ENCODE results near the gene FGD6.

FGD6 gene

DNA sequence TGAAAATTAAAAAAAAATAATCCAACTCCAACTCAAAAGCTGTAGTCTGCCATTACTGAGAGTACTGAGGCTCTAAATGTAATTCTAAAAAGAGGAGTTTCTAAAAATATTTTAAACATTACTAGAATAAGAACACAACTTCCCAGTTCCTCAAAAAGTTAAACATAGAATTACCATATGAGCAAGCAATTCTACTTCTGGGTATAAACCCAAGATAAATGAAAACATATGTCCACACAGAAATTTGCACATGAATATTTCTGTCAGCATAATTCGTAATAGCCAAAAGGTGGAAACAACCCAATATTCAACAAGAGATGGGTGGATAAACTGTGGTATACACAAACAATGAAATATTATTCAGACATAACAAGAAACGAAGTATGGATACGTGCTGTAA is 128.9 kb downstream of the FGD6 start:
- Histone ChIP-seq H3K9ac (no peak overlapping the region), H3K27ac (no peak overlapping the region), H3K4me2 (ENCODE audit: low read length) (no peak overlapping the region), H3K4me1 (peaks cover 12% of the 10 kb centered on the region), H2AFZ (no peak overlapping the region), H3K36me3 (ENCODE audit: control insufficient read depth, insufficient read depth, low read length) (no peaks in the 10 kb centered on the region), H3K4me3 (ENCODE audit: low read depth, low read length) (no peak overlapping the region), H3K9me3 (ENCODE audit: control insufficient read depth, low read length) (no peaks in the 10 kb centered on the region), H3K79me2 (no peaks in the 10 kb centered on the region), H3K27me3 (ENCODE audit: control insufficient read depth, insufficient read depth, low read length) (no peaks in the 10 kb centered on the region)
- TF ChIP-seq, protein P1, sequence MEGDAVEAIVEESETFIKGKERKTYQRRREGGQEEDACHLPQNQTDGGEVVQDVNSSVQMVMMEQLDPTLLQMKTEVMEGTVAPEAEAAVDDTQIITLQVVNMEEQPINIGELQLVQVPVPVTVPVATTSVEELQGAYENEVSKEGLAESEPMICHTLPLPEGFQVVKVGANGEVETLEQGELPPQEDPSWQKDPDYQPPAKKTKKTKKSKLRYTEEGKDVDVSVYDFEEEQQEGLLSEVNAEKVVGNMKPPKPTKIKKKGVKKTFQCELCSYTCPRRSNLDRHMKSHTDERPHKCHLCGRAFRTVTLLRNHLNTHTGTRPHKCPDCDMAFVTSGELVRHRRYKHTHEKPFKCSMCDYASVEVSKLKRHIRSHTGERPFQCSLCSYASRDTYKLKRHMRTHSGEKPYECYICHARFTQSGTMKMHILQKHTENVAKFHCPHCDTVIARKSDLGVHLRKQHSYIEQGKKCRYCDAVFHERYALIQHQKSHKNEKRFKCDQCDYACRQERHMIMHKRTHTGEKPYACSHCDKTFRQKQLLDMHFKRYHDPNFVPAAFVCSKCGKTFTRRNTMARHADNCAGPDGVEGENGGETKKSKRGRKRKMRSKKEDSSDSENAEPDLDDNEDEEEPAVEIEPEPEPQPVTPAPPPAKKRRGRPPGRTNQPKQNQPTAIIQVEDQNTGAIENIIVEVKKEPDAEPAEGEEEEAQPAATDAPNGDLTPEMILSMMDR (IDR thresholded peaks at IDR 0.05), result no peak

DNA sequence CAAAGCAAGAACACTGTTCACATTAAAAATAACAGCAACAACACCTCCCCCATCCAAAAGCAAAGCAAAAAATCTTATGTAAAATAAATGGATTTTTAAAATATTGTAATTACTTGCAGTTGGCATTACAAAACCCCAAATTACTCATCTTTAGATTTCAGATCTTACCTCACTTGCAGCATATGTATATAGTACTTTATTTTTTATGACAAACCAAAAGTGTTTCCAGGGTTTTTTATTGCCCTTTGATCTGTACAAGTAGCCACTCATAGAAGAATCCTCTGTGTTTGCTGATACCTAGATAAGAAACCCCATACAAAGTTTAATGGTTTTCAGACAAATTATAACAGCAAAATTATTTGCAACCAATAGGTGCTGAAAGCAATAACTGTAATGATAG is 131.7 kb downstream of the FGD6 start:
- Histone ChIP-seq H3K27ac (no peak overlapping the region), H3K4me2 (ENCODE audit: low read length) (no peak overlapping the region), H3K27me3 (ENCODE audit: control insufficient read depth, insufficient read depth, low read length) (no peaks in the 10 kb centered on the region), H3K4me3 (ENCODE audit: low read depth, low read length) (no peak overlapping the region), H3K9me3 (ENCODE audit: control insufficient read depth, low read length) (no peaks in the 10 kb centered on the region), H3K4me1 (peaks cover 14% of the 10 kb centered on the region), H3K79me2 (no peaks in the 10 kb centered on the region), H3K36me3 (ENCODE audit: control insufficient read depth, insufficient read depth, low read length) (no peaks in the 10 kb centered on the region), H2AFZ (no peak overlapping the region), H3K9ac (no peak overlapping the region)
- TF ChIP-seq, protein P1 (IDR thresholded peaks at IDR 0.05), result no peak

DNA sequence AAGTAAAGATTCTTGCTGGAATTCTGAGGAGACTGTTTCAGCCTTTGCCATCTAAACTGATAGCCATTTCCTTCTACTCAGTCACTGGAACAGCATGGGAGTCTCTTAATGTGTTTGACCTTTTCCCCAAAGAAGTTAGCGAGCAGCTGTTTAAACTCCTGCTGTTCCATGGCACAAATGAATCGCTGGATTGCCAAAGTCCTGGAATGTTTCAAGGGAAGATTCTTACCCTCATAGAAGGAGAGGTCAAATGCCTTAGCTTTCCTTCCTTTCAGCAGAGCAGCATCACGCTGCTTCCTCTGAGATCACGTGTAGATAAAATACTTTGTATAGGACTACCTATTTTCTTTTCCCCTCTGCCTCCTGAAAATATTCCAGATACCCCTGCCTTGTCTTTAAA is 133.3 kb downstream of the FGD6 start:
- Histone ChIP-seq H3K27ac (peak overlapping the region; percentile 52), H3K79me2 (no peaks in the 10 kb centered on the region), H3K9me3 (ENCODE audit: control insufficient read depth, low read length) (no peaks in the 10 kb centered on the region), H3K27me3 (ENCODE audit: control insufficient read depth, insufficient read depth, low read length) (no peaks in the 10 kb centered on the region), H3K4me1 (peaks cover 14% of the 10 kb centered on the region), H2AFZ (peak overlapping the region; percentile 73), H3K4me3 (ENCODE audit: low read depth, low read length) (peak overlapping the region; percentile 36), H3K9ac (no peak overlapping the region), H3K36me3 (ENCODE audit: control insufficient read depth, insufficient read depth, low read length) (no peaks in the 10 kb centered on the region), H3K4me2 (ENCODE audit: low read length) (peak overlapping the region; percentile 60)
- TF ChIP-seq, protein P1 (IDR thresholded peaks at IDR 0.05), result no peak

DNA sequence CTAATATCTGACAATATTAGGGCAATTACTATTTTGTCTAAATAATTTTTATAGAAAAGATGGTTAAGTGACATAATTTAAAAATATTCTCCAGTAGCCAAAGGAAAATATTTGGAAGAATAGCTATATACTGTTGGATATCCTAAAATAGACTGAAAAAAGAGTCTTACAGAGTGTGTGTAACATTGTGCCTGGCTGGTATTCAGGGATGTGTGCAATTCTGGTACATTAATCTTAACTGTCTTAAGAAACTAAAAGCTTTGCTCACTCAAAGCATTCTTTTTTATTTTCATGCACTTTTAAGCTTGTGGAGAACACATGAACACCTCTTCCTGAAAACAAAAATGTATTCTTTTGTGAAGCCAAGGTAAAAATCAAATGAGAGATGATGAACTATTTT is 133.8 kb downstream of the FGD6 start:
- Histone ChIP-seq H3K4me2 (ENCODE audit: low read length) (peak overlapping the region; percentile 60), H3K36me3 (ENCODE audit: control insufficient read depth, insufficient read depth, low read length) (no peaks in the 10 kb centered on the region), H3K79me2 (no peaks in the 10 kb centered on the region), H2AFZ (peak overlapping the region; percentile 73), H3K9ac (no peak overlapping the region), H3K4me3 (ENCODE audit: low read depth, low read length) (peak overlapping the region; percentile 36), H3K4me1 (peaks cover 14% of the 10 kb centered on the region), H3K9me3 (ENCODE audit: control insufficient read depth, low read length) (no peaks in the 10 kb centered on the region), H3K27ac (peak overlapping the region; percentile 52), H3K27me3 (ENCODE audit: control insufficient read depth, insufficient read depth, low read length) (no peaks in the 10 kb centered on the region)
- TF ChIP-seq, protein P1 (IDR thresholded peaks at IDR 0.05), result no peak

DNA sequence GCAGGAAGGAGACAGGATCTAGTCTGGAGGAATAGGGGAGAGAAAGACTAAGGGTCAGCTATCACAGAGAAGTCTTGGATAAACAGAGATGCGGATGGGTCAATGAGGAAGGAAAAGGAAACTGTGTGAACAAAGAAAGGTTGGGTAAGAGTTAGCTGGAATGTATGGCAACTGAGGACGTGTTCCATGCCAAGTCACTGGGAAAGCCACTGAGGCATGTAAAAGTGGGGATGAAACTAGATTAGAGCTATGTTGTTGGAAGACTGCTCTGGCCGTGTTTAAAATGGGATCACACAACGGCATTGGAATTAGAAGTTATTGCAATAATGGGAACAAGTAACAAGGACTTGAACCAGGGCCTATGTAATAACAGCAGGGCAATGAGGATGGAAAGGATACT is 139.9 kb downstream of the FGD6 start:
- TF ChIP-seq, protein P1 (IDR thresholded peaks at IDR 0.05), result no peak
- Histone ChIP-seq H3K9ac (no peak overlapping the region), H3K27me3 (ENCODE audit: control insufficient read depth, insufficient read depth, low read length) (no peaks in the 10 kb centered on the region), H2AFZ (no peak overlapping the region), H3K27ac (no peak overlapping the region), H3K4me1 (no peaks in the 10 kb centered on the region), H3K79me2 (peaks cover 3% of the 10 kb centered on the region), H3K9me3 (ENCODE audit: control insufficient read depth, low read length) (no peaks in the 10 kb centered on the region), H3K4me2 (ENCODE audit: low read length) (no peak overlapping the region), H3K4me3 (ENCODE audit: low read depth, low read length) (no peak overlapping the region), H3K36me3 (ENCODE audit: control insufficient read depth, insufficient read depth, low read length) (no peaks in the 10 kb centered on the region)

Data from parathyroid adenoma (tissue), 2 donors.